Brain microvascular endothelial cell (primary cell): ENCODE results near the gene CCDC33.

Source experiments
- DNase-seq: peaks from one replicate; pipeline ENCODE4 v3.0.0-alpha.2; 2020
- H3K27ac ChIP-seq: fragments of 250-450 bp; sonication (Bioruptor Pico); 2 replicates; pipeline ENCODE4 v1.5.1; 2020; ENCODE audit warnings: mild to moderate bottlenecking, moderate library complexity
- H3K27me3 ChIP-seq: fragments of 250-450 bp; sonication (Bioruptor Pico); replicated peaks from 2 replicates; pipeline ENCODE4 v1.5.1; 2020; ENCODE audit warnings: mild to moderate bottlenecking
- H3K36me3 ChIP-seq: fragments of 250-450 bp; sonication (Bioruptor Pico); replicated peaks from 2 replicates; pipeline ENCODE4 v1.5.1; 2020; ENCODE audit warnings: mild to moderate bottlenecking
- H3K4me3 ChIP-seq: 2 replicates; pipeline ENCODE4 v1.5.1; 2011; ENCODE audit warnings: low read depth, mild to moderate bottlenecking, control low read depth, low read length, moderate library complexity
- CTCF ChIP-seq: IDR thresholded peaks from 2 replicates; pipeline ENCODE4 v1.5.1; 2011; ENCODE audit warnings: low read depth, mild to moderate bottlenecking, moderate library complexity, low read length, control low read depth, inconsistent platforms; ENCODE audit errors: missing control alignments
- in situ Hi-C: cut with HindIII; loops from 2 replicates; pipeline ENCODE4 v1.10.0; 2017; ENCODE audit warnings: low sequenced_read_pairs, low pct_ligation_motif_present

The CCDC33 gene

GRCh38 chr15:74304431-74304830 is 68.3 kb downstream of the CCDC33 start:
- Histone ChIP-seq H3K36me3 (no peaks in the 10 kb centered on the region), H3K27ac (no peak overlapping the region), H3K27me3 (peaks cover 40% of the 10 kb centered on the region), H3K4me3 (no peak overlapping the region)
- no peak for DNase-seq
- in situ Hi-C loops: loop anchor here (25.0 kb wide), 1 partner anchor 192 kb away; no protein-coding TSS in a partner anchor
- TF ChIP-seq CTCF: no peak

- Histone ChIP-seq H3K27me3 (peaks cover 30% of the 10 kb centered on the region), H3K36me3 (no peaks in the 10 kb centered on the region), H3K27ac (no peak overlapping the region), H3K4me3 (no peak overlapping the region)
- no peak for TF ChIP-seq CTCF
- in situ Hi-C loops: loop anchor here (25.0 kb wide), 1 partner anchor 193 kb away; no protein-coding TSS in a partner anchor
- no peak for DNase-seq
Measured at GRCh38 chr15:74305687-74306086, 69.6 kb downstream of the CCDC33 start.

- Histone ChIP-seq H3K36me3 (no peaks in the 10 kb centered on the region), H3K27ac (no peak overlapping the region), H3K27me3 (peaks cover 20% of the 10 kb centered on the region), H3K4me3 (no peak overlapping the region)
- in situ Hi-C loops: loop anchor here (25.0 kb wide), 1 partner anchor 194 kb away; no protein-coding TSS in a partner anchor
- TF ChIP-seq CTCF: no peak
- DNase-seq: no peak
Measured at GRCh38 chr15:74306781-74307217, 70.7 kb downstream of the CCDC33 start.

GRCh38 chr15:74307827-74308811 is 72.0 kb downstream of the CCDC33 start:
- peak; percentile 93 for TF ChIP-seq CTCF
- peak; percentile 47 for DNase-seq

GRCh38 chr15:74311734-74312444 is 75.8 kb downstream of the CCDC33 start:
- no peak for DNase-seq
- Histone ChIP-seq H3K27ac (no peak overlapping the region), H3K4me3 (no peak overlapping the region), H3K36me3 (no peaks in the 10 kb centered on the region), H3K27me3 (peaks cover 2% of the 10 kb centered on the region)
- in situ Hi-C loops: loop anchor here (25.0 kb wide), 1 partner anchor 200 kb away; no protein-coding TSS in a partner anchor
- peak; percentile 88 for TF ChIP-seq CTCF

More at GRCh38 chr15:74307827-74308811, 72.0 kb downstream of the CCDC33 start:
- no peak overlapping the region for H3K4me3 ChIP-seq
- peaks cover 18% of the 10 kb centered on the region for H3K27me3 ChIP-seq
- H3K36me3 ChIP-seq: no peaks in the 10 kb centered on the region
- H3K27ac ChIP-seq: no peak overlapping the region
- in situ Hi-C loops: loop anchor here (25.0 kb wide), 1 partner anchor 196 kb away; no protein-coding TSS in a partner anchor
